GM23338 (cell line): ENCODE measurements around the gene NUP205. TPM values are rescaled to one million over a fixed set of nuclear protein-coding genes. Genes with fewer than 3 reads are reported as not detected.

Experiments
- ATAC-seq: fragments of 200-7000 bp; cut with Tn5 transposase; 3 replicates; pipeline ENCODE4 v1.9.1; 2020
- DNase-seq: peaks from one replicate; pipeline ENCODE4 v3.0.0-alpha.2; 2015; ENCODE audit warnings: low spot score
- H2AFZ ChIP-seq: fragments of 200-600 bp; sonication (generic); 2 replicates; pipeline ENCODE4 v1.8.0; 2016; ENCODE audit warnings: antibody characterized with exemption, mild to moderate bottlenecking, moderate library complexity
- H3F3A ChIP-seq: fragments of 200-600 bp; sonication (generic); replicated peaks from 2 replicates; pipeline ENCODE4 v1.8.0; 2017; ENCODE audit warnings: antibody characterized with exemption, mixed run types, low read depth
- H3K27ac ChIP-seq: fragments of 200-600 bp; sonication (generic); 2 replicates; pipeline ENCODE4 v1.6.1; 2016; ENCODE audit warnings: low read depth
- H3K27me3 ChIP-seq: fragments of 200-600 bp; sonication (generic); 2 replicates; pipeline ENCODE4 v1.8.0; 2016; ENCODE audit warnings: mild to moderate bottlenecking, mixed run types, moderate library complexity; ENCODE audit not compliant: insufficient read depth
- H3K36me3 ChIP-seq: fragments of 200-600 bp; sonication (generic); 2 replicates; pipeline ENCODE4 v1.8.0; 2016; ENCODE audit warnings: mild to moderate bottlenecking; ENCODE audit not compliant: insufficient read depth
- H3K4me1 ChIP-seq: fragments of 200-600 bp; sonication (generic); 2 replicates; pipeline ENCODE4 v1.8.0; 2016; ENCODE audit warnings: mild to moderate bottlenecking, moderate library complexity; ENCODE audit not compliant: insufficient read depth
- H3K4me2 ChIP-seq: fragments of 200-600 bp; sonication (generic); 2 replicates; pipeline ENCODE4 v1.7.1; 2017; ENCODE audit warnings: mixed run types
- H3K4me3 ChIP-seq: fragments of 200-600 bp; sonication (generic); 2 replicates; pipeline ENCODE4 v1.6.1; 2016; ENCODE audit warnings: mixed run types
- H3K79me2 ChIP-seq: fragments of 200-600 bp; sonication (generic); replicated peaks from 2 replicates; pipeline ENCODE4 v1.8.0; 2017; ENCODE audit warnings: mild to moderate bottlenecking; ENCODE audit not compliant: insufficient read depth
- H3K9me2 ChIP-seq: fragments of 200-600 bp; sonication (generic); 2 replicates; pipeline ENCODE4 v1.8.0; 2017; ENCODE audit not compliant: insufficient read depth
- H4K20me1 ChIP-seq: fragments of 200-600 bp; sonication (generic); replicated peaks from 2 replicates; pipeline ENCODE4 v1.8.0; 2017; ENCODE audit warnings: mild to moderate bottlenecking; ENCODE audit not compliant: insufficient read depth
- H3K27ac Mint-ChIP-seq: 2 replicates; pipeline ENCODE4 v1.8.0; 2020; ENCODE audit warnings: inconsistent platforms, mild to moderate bottlenecking, moderate library complexity, mixed read lengths
- H3K27me3 Mint-ChIP-seq: 3 replicates; pipeline ENCODE4 v1.8.0; 2022; ENCODE audit warnings: low read depth, mild to moderate bottlenecking, moderate library complexity, mixed read lengths, inconsistent platforms; ENCODE audit not compliant: insufficient read depth, poor library complexity
- H3K36me3 Mint-ChIP-seq: 3 replicates; pipeline ENCODE4 v1.8.0; 2021; ENCODE audit warnings: low read depth, mild to moderate bottlenecking, inconsistent platforms, moderate library complexity, mixed read lengths
- H3K4me1 Mint-ChIP-seq: 3 replicates; pipeline ENCODE4 v1.8.0; 2020; ENCODE audit warnings: mild to moderate bottlenecking, inconsistent platforms, mixed read lengths
- H3K4me3 Mint-ChIP-seq: 3 replicates; pipeline ENCODE4 v1.8.0; 2021; ENCODE audit warnings: moderate library complexity, mild to moderate bottlenecking, inconsistent platforms, mixed read lengths
- H3K9me3 Mint-ChIP-seq: 3 replicates; pipeline ENCODE4 v1.8.0; 2020; ENCODE audit warnings: moderate library complexity, mild to moderate bottlenecking, inconsistent platforms, mixed read lengths
- CTCF ChIP-seq, 2 experiments: fragments of 200-600 bp in 1 of 2; sonication (generic) in 1 of 2; conservative IDR thresholded peaks; 2 replicates each; pipeline versions ENCODE4 v1.5.1 to v1.6.1; 2016 to 2017; ENCODE audit warnings: antibody characterized with exemption in 2 of 2, low read depth in 2 of 2, mild to moderate bottlenecking in 2 of 2, moderate library complexity in 1 of 2
- EZH2 ChIP-seq: fragments of 200-600 bp; sonication (generic); IDR thresholded peaks from one replicate; pipeline ENCODE4 v1.8.0; 2017; ENCODE audit warnings: antibody characterized with exemption, mild to moderate bottlenecking, low read depth; ENCODE audit not compliant: unreplicated experiment
- EZH2phosphoT487 ChIP-seq: fragments of 200-600 bp; sonication (generic); IDR thresholded peaks from one replicate; pipeline ENCODE4 v1.8.1; 2018; ENCODE audit warnings: antibody characterized with exemption; ENCODE audit not compliant: unreplicated experiment
- ZNF331 ChIP-seq: fragments of 250-450 bp; sonication (Bioruptor Pico); IDR thresholded peaks from 2 replicates; pipeline ENCODE4 v1.5.0; 2020; ENCODE audit warnings: low read depth, mild to moderate bottlenecking, moderate library complexity
- ZNF462 ChIP-seq: fragments of 250-450 bp; sonication (Bioruptor Pico); IDR thresholded peaks from 2 replicates; pipeline ENCODE4 v1.5.0; 2020; ENCODE audit warnings: mild to moderate bottlenecking, moderate library complexity
- polyA plus RNA-seq: library from polyadenylated mRNA; unstranded; fragments of >200 nt; fragmentation: Nextera tagmentation; extraction: Ambion mirVana; gene quantifications from 2 replicates; pipeline ENCODE4 v1.2.1, GENCODE V29; 2016
- total RNA-seq: library from RNA; depleted of rRNA; stranded (reverse); fragments of >200 nt; shearing (Covaris generic); gene quantifications from 2 replicates; pipeline ENCODE4 v1.2.3, GENCODE V29; 2014
- TF ChIP-seq, protein P1 (sequence below): IDR thresholded peaks from 2 replicates; pipeline ENCODE4 v1.6.1; 2016; ENCODE audit warnings: antibody characterized with exemption

NUP205 gene
- total and polyA plus RNA-seq, 2 experiments from 2014 or later, result 150 to 212 TPM

DNA sequence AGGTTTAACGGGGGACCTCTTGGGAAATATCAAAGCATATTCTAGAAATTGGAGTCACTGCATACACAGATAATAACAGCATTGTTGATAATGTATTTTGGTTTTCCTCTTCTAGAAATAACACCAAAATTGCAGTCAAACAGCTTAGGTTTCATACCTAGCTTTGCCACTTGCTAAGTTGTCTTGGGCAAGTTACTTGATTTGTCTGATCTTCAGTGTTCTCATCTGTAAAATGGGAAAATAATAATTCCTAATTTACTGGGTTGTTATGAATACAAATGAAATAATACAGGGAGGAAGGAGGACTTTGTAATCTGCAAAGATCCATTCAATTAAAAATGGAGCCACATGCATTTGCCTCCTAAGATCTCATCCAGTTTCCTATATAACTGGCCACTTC, 20.3 kb upstream of the NUP205 start (continued):
- TF ChIP-seq ZNF462 (CRISPR knock-in tag), result no peak

DNA sequence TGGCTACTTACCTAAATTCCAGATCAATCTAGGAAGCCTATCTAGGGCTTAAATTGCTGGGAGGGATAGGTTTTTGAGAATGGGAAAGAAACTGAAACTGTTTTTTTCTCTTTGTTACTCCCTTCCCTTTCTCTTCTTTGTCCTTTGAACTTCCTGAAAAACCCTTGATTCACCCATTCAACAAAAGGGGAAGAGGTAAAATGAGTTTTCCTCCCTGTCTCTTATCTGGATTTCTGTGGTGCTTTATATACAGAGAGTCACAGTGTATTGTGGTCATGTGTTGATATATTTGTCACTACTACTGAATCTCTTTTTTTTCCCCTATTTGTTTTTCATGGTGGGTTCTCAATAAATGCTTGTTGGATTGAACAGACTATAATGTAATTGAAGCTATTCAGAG, 19.8 kb upstream of the NUP205 start:
- no peaks in the 10 kb centered on the region for H3K36me3 ChIP-seq
- no peaks in the 10 kb centered on the region for H3K27me3 ChIP-seq
- no peak overlapping the region for H3K27ac Mint-ChIP-seq
- no peak overlapping the region for H3K4me2 ChIP-seq
- no peaks in the 10 kb centered on the region for H3K9me2 ChIP-seq
- H3K27ac ChIP-seq, result no peak overlapping the region
- H4K20me1 ChIP-seq, result no peaks in the 10 kb centered on the region
- H3F3A ChIP-seq, result no peaks in the 10 kb centered on the region
- peak overlapping the region; percentile 78; the same call in 1 of the 2 replicates for H2AFZ ChIP-seq
- ATAC-seq, result no peak
- no peaks in the 10 kb centered on the region for H3K79me2 ChIP-seq
- no peak overlapping the region for H3K4me3 ChIP-seq
- no peak overlapping the region for H3K4me3 Mint-ChIP-seq
- no peaks in the 10 kb centered on the region; the same call in 1 of the 2 replicates for H3K4me1 ChIP-seq
- DNase-seq, result no peak
- peaks cover 3% of the 10 kb centered on the region; the same call in 1 of the 3 replicates for H3K4me1 Mint-ChIP-seq
- H3K36me3 Mint-ChIP-seq, result no peaks in the 10 kb centered on the region
- H3K27me3 Mint-ChIP-seq, result no peaks in the 10 kb centered on the region
- H3K9me3 Mint-ChIP-seq, result no peaks in the 10 kb centered on the region
- TF ChIP-seq ZNF462 (CRISPR knock-in tag) (no peak), ZNF331 (CRISPR knock-in tag) (no peak), EZH2 (no peak), EZH2phosphoT487 (no peak), CTCF (conservative IDR thresholded peaks at IDR 0.05; ENCODE audit: low read depth in 2 of 2) (no peak)
- TF ChIP-seq, protein P1, sequence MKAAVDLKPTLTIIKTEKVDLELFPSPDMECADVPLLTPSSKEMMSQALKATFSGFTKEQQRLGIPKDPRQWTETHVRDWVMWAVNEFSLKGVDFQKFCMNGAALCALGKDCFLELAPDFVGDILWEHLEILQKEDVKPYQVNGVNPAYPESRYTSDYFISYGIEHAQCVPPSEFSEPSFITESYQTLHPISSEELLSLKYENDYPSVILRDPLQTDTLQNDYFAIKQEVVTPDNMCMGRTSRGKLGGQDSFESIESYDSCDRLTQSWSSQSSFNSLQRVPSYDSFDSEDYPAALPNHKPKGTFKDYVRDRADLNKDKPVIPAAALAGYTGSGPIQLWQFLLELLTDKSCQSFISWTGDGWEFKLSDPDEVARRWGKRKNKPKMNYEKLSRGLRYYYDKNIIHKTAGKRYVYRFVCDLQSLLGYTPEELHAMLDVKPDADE, result no peak
